Pulmonary artery endothelial cell (primary cell): ENCODE results near the gene SRRM1. TPM values are rescaled to one million over a fixed set of nuclear protein-coding genes. Genes with fewer than 3 reads are reported as not detected.

Source experiments
- DNase-seq: peaks from one replicate; pipeline ENCODE4 v3.0.0-alpha.2; 2011; ENCODE audit warnings: low read depth, low spot score
- total RNA-seq: library from RNA; depleted of rRNA; stranded (reverse); fragments of >200 nt; gene quantifications from 2 replicates; pipeline ENCODE4 v1.2.3, GENCODE V29; 2014

The SRRM1 gene, protein sequence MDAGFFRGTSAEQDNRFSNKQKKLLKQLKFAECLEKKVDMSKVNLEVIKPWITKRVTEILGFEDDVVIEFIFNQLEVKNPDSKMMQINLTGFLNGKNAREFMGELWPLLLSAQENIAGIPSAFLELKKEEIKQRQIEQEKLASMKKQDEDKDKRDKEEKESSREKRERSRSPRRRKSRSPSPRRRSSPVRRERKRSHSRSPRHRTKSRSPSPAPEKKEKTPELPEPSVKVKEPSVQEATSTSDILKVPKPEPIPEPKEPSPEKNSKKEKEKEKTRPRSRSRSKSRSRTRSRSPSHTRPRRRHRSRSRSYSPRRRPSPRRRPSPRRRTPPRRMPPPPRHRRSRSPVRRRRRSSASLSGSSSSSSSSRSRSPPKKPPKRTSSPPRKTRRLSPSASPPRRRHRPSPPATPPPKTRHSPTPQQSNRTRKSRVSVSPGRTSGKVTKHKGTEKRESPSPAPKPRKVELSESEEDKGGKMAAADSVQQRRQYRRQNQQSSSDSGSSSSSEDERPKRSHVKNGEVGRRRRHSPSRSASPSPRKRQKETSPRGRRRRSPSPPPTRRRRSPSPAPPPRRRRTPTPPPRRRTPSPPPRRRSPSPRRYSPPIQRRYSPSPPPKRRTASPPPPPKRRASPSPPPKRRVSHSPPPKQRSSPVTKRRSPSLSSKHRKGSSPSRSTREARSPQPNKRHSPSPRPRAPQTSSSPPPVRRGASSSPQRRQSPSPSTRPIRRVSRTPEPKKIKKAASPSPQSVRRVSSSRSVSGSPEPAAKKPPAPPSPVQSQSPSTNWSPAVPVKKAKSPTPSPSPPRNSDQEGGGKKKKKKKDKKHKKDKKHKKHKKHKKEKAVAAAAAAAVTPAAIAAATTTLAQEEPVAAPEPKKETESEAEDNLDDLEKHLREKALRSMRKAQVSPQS
- 24.5 and 27.3 TPM in 2 replicates for total RNA-seq

DNA sequence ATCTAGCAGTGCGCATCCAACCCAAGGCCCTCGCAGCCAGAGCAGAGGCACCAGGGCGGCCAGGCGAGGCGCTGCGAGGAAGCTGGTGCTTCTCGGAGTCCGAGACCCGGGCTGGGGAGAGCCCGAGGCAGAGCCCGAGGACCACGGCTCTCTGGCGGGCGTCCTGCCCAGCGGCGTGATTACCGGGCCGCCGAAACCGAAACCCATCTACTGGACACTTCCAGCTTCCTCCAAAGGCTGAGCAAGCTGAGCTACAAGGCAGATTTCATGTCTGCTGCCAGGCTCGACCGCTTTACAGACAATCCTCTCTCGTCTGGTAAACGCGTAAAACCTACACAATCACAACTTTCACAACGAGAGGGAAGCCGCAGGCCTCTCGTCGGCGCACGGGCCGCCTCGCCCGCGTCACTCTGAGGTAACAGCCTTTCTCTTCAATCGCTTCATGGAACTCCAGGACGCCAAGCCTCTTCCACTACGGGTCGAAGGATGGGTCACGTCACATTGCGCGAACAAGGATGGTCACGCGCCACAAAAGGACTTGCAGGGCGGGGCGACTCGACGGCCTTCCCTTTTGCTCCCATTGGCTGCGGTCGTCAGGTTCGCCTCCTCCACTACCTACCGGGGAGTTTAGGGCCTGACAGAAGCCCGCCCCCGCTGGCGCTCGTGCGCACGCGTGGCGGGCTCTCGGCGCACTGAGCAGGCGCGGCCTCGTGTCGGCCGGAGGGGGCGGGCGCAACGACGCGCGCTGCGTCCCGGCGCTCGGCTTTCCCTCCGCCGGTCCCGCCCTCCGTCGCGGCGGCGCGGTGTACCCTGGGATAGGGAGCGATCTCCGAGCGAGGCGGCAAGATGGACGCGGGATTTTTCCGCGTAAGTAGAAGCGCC is at the start of gene SRRM1:
Gene SRRM1, plus strand, starts transcription at position 822 of the 882 bp plus-strand sequence. Its CDS starts 25 bp downstream, at position 847.
- peak; percentile 100 for DNase-seq

DNA sequence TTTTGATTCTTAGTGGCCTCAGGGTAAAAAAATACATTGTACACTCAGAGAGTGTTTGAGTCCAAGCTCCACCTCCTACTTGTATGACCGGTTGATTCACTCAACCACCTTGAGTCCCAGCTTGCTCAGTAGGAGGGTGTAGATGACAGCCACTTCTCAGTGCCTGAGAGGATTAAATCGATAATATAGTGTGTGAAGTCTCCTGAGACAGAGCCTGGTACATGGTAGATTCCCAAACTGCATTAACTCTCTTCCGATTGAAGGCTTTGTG is 48.8 kb upstream of the SRRM1 start:
- DNase-seq: no peak

DNA sequence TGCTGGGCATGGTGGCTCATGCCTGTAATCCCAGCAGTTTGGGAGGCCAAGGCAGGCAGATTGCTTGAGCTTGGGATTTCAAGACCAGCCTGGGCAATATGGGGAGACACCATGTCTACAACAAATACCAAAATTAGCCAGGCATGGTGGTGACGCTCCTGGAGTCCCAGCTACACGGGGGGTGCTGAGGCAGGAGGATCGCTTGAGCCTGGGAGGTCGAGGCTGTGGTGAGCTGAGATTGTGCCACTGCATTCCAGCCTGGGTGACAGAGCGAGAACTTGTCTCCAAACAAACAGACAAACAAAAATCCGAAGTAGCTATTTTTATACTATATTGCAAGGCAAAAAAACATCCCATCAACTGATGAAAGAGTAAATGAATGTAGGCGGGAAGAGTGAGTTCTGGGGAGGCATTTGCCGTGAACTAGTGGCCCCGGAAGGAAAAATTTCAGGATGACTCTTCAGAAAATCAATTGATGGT is 46.7 kb upstream of the SRRM1 start:
- DNase-seq: no peak

DNA sequence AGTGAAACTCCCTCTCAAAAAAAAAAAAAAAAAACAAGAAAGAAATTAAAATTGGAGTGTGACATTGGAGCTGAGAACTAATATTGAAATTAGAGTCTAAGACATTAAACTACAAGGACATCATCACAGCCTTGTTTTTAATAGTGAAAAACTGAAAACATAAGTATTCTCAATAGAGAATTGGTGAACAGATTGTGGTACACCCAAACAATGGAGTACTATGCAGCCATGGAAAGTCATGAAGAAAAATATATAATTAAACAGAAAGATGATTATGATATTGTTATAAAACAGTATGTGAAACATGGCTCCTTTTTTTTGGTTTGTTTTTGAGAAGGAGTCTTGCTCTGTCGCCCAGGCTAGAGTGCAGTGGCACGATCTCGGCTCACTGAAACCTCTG is 43.8 kb upstream of the SRRM1 start:
- no peak for DNase-seq

DNA sequence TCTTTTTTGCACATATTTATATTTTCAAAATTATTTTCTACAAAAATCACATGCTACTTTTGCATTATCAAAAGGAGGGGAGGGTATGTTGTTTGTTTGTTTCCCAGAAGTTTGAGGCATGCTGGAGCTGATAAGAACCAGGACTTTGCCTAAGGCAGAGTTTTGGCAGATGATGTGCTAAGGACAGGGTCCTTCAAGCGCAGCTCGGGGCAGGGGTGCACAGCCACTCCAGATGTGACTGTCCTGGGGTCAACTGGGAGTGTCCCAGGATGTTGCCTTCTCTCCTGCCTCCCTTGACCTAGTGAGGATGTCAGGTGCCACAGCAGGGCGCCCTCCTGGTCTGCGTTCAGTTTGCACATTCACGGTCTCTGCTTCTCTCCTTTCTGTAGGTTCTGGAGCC is 42.6 kb upstream of the SRRM1 start:
- DNase-seq: no peak

DNA sequence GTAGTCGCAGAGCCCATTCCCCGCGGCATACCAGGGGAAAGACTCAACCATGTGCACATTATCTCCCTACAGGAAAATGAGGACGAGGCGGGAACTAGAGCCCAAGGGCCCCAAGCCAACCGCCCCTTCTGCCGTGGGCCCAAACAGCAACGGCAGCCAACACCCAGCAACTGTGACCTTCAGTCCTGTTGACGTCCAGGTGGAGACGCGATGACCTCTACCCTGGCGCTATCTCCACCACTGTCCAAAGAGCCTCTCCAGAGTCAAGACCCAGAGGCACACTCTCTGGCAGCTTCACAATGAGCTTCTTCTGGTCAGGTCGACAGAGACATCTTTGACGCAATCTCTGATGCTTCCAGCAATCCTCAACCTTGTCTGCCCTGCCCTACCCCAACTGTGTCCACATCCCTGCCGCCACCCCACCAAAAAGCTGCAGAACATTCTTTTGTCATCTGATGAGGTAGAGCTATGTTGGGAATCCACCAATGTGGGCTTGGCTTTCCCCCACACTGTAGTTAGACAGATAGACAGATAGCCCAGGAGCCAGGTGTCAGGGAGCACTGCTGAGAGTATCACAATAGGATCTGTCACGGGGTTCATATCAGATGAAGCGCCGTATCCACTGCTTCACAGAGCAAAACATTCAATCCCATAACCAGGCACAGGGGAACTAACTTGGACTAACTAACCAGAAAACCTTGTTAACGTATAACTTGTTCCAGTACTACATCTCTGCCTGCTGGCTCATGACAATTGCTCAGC is 37.4 kb upstream of the SRRM1 start:
- DNase-seq: no peak

DNA sequence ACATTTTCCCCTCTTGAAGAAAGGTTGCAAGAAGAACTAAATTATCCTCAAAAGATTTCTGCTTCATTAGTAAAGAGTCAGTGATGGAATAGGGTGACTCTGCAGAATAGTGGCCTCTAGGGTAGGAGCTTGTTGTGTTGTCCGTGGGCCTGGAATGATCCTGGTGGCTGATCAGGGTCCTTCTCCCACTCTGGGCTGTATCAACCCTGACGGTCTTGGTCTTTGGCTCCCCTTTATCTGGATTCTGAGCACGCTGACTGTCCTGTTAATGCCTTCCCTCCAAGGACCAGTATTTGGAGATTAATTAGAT is 36.9 kb upstream of the SRRM1 start:
- no peak for DNase-seq

DNA sequence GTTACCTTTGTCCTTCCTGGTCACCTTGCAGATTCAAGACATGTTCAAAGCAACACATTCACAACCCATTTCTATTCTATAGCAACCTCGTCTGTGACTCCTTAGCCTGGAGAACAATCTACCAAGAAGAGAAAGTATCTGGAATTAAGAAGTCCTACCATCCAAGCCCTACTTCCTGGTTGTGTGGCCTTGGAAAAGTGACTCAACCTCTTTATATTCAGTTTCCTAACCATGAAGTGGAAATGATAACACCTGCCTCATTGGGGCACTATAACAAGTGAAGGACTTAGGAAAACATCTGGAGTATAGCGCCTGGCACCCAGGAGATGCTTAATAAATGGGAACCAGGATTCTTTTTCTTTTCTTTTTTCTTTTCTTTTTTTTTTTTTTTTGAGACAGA is 36.5 kb upstream of the SRRM1 start:
- no peak for DNase-seq

DNA sequence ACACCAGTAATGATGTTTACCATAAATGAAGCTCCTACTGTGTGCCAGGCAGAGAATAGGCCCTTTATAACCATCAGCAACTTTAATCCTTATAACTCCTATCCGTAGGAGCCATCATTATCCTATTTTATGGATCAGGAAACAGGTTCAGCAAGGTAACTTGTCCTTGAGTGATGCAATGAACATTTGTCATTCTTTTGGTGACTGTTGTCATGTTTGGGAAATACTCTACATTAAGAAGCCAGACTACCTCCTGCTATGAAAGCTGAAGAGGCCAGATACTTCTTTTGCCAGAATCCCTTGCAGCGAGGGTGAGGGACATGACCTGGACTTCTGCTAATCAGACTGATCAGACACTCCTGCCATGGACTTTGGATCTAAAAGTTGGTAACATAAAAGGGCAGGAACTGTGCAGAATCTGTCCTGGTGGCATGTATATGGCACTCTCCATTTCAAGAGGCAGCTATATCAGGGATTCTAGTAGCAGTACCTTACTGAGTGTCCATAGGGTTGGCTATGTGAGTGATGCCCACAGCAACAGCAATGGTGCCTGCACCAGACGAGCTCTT is 33.1 kb upstream of the SRRM1 start:
- no peak for DNase-seq

DNA sequence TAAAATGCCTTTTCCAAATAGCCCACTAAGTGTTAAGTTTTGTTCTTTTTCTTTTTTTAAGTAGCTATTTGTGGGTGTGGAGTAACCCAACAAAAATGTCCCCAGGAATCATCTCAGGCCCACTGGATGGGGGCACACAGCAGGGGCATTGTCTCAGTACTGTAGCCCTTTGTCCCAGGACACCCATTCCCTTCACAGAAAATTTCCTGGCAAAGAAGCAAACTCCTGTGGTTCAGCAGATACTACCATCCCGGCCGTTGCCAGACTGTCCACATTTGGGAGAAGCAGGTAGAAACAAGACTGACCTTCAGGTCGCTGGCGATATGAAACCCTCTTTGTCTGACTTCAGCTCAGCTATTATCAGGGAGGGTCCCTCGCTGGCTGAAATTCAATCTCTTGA is 23.7 kb upstream of the SRRM1 start:
- DNase-seq: no peak

DNA sequence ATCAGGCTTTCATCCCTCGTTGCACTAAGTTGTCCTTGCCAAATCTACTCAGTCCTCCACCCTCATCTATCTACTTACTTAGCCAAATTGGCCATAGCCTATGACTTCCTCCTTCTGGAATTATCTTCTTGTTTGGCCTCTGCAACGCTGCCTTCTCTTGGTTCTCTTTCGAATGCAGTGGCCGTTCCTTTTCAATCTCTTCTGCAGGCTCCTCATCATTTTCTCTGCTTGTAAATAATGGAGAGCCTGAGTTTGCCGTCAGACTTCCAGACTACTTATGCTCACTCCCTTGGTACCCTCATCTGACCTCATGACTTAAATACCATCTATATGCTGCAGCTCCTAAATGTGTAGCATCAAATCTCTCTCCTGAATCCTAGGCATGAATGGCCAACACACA is 22.4 kb upstream of the SRRM1 start:
- DNase-seq: no peak

DNA sequence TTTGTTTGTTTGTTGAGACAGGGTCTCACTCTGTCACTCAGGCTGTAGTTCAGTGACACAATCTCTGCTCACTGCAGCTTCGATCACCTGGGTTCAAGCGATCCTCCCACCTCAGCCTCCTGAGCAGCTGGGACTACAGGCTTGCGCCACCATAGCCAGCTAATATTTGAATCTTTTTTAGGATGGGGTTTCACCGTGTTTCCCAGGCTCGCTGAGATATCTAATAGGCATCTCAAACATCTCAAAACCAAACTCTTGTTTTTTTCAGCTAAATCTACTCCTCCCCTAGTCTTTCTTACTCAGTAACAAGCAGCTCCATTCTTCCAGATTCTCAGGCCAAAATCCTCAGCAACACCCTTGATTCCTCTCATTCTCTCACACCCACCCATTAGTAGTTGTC is 22.0 kb upstream of the SRRM1 start:
- no peak for DNase-seq

DNA sequence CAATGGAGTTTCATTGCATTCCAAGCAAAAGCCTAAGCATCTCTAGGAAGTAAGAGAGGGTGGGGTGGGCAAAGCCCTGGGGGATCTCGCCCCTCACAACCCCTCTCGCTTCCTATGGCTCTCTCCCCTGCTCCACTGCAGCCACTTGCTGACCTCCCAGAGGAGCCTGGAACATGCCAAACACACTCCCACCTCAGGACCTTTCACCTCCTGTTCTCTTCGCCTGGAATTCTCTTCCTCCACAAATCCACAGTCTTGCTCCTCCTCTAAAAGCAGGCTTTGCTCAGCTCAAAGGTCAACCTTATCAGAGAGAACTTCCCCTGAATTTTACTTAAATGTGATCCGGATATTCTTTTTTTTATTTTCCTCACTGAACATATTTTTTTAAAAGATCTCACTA is 20.9 kb upstream of the SRRM1 start:
- no peak for DNase-seq

DNA sequence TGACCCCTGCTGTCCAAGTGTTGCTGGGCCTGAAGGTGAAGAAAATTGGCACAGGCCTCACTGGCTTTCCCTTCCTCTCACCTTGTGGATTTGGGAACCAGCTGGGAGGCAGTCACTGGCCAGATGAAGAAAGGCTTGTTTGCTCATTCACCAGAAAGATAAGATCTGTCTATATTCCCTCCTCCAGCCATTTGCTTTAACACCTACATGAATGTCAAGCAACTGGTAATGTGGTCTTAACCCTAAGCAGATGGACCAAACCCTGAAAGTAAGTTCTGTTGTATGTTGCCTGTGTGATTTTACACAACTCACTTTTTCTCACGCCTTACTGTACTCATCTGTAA is 10.3 kb upstream of the SRRM1 start:
- no peak for DNase-seq

DNA sequence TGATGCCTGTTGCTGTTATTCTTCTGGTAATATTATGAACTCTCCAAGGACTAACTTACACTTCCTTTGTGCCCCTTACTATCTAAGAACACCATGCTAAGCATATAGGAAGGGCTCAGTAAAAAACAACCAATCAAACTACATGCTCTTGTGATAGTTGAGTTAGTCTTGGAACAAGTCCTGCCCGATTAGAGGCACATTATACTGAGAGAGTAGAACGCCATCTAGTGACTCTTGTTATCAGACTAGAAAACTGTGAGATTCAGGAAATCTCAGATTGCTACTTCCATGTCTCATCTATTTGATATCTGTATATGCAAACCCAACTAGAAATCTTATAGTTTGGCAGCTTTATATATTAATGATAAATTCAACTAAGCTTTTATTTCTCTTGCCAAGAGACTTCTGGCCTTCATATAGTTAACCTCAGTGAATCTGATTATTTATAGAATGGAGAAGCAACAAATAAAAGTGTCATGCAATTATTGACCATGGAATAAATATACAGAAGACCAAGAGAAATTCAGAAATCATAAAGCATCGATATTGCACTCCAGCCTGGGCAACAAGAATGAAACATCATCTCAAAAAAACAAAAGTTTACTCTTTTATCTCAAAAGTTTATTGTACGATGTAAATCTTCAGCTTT is 7.8 kb upstream of the SRRM1 start:
- peak; percentile 40 for DNase-seq

DNA sequence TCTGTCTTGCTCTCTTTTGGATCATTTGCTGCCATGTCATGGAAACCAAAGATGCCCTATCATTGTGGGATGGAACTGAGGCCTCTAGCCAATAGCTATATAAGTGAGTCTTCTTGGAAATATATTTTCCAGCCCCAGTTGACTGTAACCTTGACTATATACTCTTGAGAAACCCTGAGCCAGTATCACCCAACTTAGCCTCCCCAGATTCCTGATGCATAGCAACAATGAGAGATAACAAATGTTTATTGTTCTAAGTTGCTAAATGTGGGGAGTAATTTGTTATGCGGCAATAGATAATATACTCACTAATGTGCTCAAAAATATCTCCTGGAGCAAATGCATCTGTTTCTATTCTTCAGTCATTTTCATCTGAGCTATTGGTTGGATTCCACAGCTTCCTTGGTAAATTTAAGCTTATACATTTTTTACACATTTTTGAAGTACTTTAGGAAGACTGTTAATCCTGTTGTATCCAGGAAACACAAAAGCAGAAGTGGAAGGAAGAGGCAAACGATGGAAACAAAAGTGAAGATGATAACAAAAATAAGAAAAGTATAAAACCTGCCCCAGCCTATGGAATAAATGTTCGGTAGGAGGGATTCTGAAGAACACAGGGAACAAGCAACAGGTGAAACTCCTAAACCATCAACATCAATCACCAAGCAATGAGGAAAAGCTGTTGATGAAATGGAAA is 6.3 kb upstream of the SRRM1 start:
- DNase-seq: no peak

DNA sequence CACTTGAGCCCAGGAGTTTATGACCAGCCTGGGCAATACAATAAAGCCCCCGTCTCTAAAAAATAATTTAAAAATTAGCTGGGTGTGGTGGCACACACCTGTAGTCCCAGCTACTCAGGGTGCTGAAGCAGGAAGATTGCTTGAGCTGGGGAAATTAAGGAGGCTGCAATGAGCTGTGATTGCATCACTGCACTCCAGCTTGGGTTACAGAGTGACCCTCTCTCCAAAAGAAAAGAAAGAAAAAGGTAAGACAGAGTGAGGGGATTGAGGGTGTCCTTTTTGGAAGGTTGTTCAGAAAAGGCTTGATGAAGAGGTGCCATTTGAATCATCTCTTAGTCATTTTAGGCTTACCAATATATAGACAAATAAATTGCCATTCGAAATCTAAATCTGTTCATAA is 4.0 kb upstream of the SRRM1 start:
- DNase-seq: no peak

DNA sequence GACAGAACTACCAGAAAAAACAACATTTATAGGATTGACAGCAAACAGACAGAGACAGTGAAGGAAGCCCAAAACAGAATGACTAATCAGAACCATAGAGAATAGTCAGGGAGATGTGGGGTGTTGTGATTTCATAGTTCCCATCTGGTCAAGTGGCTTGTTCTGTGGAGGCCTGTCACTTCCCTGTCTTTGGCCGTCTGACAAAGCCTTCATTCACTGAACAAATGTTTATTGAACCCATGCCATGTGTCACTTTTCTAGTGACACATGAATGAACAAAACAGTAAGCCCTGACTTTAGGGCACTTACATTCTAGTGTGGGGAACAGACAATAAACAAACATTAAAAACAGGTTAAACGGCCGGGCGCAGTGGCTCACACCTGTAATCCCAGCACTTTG is 3.2 kb upstream of the SRRM1 start:
- DNase-seq: no peak

DNA sequence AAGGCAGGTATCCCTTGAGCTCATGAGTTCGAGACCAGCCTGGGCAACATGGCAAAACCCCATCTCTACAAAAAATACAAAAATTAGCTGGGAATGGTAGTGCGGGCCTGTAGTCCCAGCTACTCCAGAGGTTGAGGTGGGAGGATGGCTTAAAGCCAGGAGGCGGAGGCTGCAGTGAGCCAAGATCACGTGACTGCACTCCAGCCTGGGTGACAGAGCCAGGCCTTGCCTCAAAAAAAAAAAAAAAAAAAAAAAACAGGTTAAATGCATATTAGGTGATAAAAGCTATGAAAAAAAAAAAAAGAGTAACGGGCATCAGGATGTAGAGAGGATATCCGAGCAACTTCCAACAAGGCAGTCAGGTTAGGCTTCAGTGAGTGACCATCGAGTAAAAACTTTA is 2.8 kb upstream of the SRRM1 start:
- DNase-seq: no peak

DNA sequence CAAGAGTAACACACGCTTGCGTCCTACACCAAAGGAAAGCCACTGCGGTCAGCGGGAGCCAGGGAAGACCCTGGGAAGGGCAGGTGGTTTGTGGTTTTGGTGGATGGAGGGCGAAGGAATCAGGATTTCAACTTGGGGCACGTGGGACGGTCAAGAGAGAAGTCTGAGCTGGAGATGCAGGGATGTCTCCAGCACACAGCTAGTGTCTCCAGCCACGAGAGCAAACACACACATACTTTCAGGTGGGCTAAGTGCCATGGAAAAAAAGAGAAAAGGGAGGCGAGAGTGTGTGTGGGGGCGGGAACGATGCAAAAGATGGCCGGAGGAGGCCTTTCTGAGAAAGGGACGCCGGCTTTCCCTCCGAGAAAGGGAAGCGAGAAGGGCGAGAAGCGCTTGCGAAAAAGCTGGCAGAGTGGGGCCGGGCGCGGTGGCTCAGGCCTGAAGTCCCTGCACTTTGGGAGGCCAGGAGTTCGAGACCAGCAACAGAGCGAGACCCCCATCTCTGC is 1.4 kb upstream of the SRRM1 start:
- DNase-seq: no peak
